LHCN-M2 (cell line): Measurements from ENCODE around the gene C4A. TPM values are rescaled to one million over a fixed set of nuclear protein-coding genes. Genes with fewer than 3 reads are reported as not detected.
"Not testable (repeated sequence)": the region's sequence is repeated elsewhere in the genome, so short reads cannot be mapped to it uniquely, and the experiment has no call there.

Experiments used
- DNase-seq: peaks from one replicate; pipeline ENCODE4 v3.0.0-alpha.2; 2012; ENCODE audit warnings: low read depth
- polyA plus RNA-seq: library from polyadenylated mRNA; unstranded; fragments of >200 nt; gene quantifications from one replicate; pipeline ENCODE4 v1.2.1, GENCODE V29; 2012; ENCODE audit warnings: missing spikeins
- total RNA-seq: library from RNA; depleted of rRNA; stranded (reverse); fragments of >200 nt; gene quantifications from 2 replicates; pipeline ENCODE4 v1.2.3, GENCODE V29; 2014; rRNA removed

C4A gene
- 1.9 and 2.2 TPM in 2 replicates for total RNA-seq
- polyA plus RNA-seq: 1.2 TPM

- not testable (repeated sequence) for DNase-seq
These were observed at the start of gene C4A for GRCh38 chr6:31981744-31982143. C4A (plus strand) TSS chr6:31982057; CDS start chr6:31982108, 51 bp downstream.

DNA sequence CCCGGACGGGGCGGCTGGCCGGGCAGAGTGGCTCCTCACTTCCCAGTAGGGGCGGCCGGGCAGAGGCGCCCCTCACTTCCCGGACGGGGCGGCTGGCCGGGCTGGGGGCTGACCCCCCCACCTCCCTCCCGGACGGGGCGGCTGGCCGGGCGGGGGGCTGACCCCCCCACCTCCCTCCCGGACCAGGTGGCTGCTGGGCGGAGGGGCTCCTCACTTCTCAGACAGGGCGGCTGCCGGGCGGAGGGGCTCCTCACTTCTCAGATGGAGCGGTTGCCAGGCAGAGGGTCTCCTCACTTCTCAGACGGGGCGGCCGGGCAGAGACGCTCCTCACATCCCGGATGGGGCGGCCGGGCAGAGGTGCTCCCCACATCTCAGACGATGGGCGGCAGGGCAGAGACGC lies 49.7 kb upstream of the C4A start:
- DNase-seq: not testable (repeated sequence)

DNA sequence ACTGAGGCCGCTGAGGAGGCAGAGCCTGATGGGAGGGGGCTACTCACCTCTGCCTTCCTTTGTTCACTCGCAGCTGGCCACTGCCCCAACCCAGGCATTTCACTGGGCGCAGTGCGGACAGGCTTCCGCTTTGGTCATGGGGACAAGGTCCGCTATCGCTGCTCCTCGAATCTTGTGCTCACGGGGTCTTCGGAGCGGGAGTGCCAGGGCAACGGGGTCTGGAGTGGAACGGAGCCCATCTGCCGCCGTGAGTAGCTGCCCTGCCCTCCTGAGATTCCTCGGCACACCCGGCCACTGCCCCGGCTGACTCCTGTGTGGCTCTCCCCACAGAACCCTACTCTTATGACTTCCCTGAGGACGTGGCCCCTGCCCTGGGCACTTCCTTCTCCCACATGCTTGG lies 48.3 kb upstream of the C4A start:
- no peak for DNase-seq

DNA sequence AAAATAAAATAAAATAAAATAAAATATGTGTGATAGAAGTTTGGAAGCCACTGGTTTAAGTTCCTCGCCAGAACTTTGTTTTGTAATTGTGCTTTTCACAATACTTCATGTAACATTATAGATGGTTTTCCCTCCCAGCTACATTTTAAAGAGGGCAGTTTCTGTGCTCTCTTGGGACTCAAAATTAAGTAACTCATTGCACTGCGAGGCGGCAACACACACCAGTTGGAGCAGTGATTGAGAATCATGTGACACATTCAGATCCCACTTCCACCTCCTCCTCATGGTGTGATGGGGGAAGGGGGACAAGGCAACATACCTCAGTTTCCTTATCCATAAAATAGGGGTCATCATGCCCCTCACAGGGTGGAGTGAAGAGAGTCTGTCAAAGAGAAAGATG lies 46.8 kb upstream of the C4A start:
- DNase-seq: no peak

- DNase-seq: no peak
These were observed 46.0 kb upstream of the C4A start for GRCh38 chr6:31935823-31936222.

DNA sequence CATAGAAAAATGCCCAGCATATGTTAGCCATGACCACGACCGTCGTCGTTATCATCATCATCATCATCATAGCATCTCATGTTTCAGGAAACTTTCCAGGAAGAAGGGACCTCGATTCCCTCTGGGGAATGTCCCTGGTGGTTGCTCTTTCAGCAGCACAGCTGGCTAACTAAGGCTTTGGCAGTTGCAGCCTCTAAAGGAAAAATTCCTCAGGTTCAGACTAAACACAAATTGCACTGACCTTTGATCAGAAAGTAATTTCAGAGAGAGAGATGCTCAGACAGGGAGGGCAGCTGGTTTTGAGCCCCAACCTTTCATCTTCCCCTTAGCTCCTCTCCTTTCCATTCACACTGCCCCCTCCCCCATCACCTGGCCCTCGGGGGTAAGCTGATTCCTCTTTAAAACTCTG lies 41.6 kb upstream of the C4A start:
- DNase-seq: peak; percentile 50

GRCh38 chr6:31943742-31944141 lies 38.1 kb upstream of the C4A start:
- no peak for DNase-seq

GRCh38 chr6:31945154-31945506 lies 36.7 kb upstream of the C4A start:
- DNase-seq: no peak

- peak; percentile 69 for DNase-seq
These were observed 36.1 kb upstream of the C4A start, which contains the start of gene CFB for GRCh38 chr6:31945507-31946369. CFB (plus strand) TSS chr6:31946095; CDS start chr6:31946222, 127 bp downstream.

DNA sequence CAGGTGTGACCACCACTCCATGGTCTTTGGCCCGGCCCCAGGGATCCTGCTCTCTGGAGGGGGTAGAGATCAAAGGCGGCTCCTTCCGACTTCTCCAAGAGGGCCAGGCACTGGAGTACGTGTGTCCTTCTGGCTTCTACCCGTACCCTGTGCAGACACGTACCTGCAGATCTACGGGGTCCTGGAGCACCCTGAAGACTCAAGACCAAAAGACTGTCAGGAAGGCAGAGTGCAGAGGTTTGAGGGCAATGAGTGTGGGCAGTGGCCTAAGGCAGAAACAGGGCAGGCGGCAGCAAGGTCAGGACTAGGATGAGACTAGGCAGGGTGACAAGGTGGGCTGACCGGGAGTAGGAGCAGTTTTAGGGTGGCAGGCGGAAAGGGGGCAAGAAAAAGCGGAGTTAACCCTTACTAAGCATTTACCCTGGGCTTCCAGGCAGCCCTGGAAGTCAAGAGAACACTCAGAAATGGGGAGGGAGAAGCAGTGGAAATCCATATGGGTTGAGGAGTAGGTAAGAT lies 35.4 kb upstream of the C4A start:
- DNase-seq: no peak

DNA sequence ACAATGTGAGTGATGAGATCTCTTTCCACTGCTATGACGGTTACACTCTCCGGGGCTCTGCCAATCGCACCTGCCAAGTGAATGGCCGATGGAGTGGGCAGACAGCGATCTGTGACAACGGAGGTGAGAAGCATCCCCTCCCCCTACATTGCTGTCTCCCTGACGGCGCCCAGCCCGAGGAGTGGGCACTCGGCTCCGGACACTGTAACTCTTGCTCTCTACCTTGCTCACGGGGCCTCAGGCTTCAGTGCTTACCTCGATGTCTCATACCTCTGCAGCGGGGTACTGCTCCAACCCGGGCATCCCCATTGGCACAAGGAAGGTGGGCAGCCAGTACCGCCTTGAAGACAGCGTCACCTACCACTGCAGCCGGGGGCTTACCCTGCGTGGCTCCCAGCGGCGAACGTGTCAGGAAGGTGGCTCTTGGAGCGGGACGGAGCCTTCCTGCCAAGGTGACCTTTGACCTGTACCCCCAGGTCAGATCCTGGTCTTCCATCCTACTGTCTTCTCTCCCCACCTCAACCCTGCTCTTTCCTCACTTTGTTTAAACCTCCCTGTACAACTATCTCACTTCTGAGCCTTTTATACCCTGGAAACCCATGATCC lies 34.7 kb upstream of the C4A start:
- DNase-seq: no peak

DNA sequence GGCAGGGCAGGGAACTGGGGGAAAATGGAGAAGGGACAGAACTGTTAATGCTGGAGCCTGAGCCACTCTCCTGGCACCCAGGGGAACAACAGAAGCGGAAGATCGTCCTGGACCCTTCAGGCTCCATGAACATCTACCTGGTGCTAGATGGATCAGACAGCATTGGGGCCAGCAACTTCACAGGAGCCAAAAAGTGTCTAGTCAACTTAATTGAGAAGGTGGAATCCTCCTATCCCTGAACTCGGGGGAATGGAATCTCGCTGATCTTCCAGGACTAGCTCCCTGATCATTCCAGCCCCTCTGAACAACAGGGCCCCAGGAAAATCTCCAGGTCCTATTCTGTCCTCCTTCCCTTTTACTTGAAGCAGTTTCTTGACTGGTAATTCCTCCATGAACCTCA lies 34.0 kb upstream of the C4A start:
- no peak for DNase-seq

DNA sequence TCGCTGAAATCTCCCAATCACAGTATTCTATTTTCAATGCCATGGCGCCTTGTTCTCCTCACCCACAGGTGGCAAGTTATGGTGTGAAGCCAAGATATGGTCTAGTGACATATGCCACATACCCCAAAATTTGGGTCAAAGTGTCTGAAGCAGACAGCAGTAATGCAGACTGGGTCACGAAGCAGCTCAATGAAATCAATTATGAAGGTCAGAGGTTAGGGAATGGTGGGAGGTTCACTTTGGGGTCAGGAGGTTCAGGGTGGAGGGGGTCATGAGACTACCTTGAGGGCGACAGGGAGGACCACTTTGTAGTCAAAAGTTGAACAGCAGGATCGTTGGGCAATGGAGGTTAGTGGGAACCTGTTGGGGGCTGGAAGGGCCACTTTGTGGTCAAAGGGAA lies 33.6 kb upstream of the C4A start:
- DNase-seq: no peak

DNA sequence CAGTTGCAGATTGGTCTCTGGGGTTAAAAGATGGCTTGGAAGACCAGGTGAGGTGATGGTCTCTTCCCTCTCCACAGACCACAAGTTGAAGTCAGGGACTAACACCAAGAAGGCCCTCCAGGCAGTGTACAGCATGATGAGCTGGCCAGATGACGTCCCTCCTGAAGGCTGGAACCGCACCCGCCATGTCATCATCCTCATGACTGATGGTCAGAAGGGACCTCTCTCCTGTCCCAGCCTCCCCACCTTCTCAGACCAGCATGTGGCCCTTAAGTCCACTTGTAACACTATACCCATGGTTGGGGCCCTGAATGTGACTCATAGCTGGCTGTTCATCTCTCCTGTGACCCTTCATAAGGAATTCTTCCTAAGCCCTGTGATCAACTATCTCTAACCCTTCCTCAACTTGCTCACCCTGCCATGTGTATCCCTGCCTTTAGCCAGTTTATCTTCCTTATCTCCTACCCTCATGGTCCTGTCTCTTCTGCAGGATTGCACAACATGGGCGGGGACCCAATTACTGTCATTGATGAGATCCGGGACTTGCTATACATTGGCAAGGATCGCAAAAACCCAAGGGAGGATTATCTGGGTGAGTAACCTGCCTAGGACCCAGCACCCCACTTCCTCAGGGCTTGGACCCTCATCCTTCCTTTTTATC lies 33.0 kb upstream of the C4A start:
- DNase-seq: peak; percentile 40

GRCh38 chr6:31949926-31950548 lies 31.8 kb upstream of the C4A start:
- DNase-seq: no peak

DNA sequence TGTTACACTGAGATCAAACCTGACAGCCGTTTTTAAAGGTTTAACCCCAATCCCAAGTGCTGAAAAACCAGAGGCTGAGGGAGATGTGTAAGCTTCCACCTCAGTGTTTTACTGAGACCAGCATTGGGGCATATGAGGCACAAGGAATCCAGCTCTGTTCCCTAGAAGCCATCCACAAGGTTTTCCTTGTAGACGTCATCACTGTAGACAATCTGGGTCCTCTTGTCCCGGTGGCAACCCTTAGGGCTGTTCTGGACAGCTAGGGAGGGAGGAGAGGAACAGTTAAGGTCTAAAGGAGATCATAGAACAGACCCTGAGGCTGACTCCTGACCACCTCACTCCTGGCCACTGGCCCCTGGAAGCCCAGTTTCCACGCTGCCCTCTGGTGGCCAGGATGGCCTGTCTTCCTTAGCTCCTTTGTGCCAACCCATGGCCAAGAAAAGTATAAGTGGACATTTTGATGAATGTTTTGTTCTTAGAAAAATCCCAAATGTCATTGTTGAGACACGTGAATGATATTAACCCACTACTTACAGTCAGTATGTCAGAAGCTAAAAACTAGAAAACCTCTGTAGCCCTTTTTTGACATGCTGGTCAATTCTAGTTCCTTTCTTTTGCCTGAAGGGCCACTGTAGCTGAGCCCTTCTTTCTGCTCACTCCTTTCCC lies 29.6 kb upstream of the C4A start:
- DNase-seq: peak; percentile 59

DNA sequence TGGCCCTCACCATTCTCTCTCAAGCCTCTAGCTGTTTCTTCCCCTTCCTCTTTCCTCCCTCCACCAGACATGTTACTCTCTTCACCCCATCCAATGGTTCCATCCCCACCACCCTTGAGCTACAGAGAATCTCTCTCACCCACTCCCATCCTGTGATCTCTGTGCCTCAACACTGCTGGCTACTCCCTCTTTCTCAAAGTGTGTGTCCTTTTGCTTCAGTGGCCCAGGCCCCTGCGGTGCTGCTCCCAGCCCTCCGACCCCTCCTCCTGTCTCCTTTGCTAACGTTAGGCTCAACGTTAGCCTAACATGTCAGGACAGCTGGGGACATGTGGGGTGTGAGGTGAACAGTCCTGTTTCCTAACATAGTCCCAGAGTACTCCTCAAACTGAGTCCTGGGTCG lies 29.0 kb upstream of the C4A start:
- no peak for DNase-seq

DNA sequence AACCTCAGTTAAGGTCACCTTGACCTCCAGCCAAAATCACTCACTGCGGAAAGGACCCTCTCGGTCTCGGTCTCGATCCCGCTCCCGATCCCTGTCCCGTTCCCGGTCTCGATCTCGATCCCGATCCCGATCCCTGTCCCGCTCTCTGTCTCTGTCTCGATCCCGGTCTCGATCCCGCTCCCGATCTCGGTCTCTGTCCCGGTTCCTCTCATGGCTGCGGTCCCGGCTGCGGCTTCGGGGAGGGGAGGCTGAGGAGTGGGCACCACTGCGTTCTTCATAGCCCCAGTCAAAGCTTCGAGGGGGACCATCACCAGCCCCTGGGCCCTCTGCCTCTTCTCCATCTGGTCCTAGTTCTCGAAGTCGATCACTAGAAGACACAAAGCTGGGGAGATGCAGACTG lies 27.3 kb upstream of the C4A start:
- DNase-seq: no peak

DNA sequence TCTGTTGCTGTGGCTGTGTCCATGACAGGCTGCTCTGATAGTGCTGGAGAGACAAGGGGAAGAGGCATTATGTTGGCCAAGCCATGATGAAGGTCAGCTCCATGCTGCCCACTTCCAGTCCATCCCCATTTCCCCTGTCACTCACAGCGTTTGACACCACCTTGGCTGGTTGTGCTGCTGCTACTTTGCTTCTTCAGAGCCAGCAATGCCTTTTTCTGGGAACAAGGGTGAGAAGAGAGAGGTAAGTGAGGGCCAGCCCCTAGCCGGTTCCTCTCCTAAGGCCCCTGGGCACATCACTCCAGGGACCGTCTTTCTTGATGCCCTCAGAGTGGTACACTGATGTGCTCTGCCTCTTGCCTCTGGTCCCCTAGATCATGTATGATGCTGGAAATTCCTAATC lies 25.1 kb upstream of the C4A start:
- DNase-seq: no peak

- DNase-seq: no peak
These were observed 23.5 kb upstream of the C4A start for GRCh38 chr6:31958412-31958740.
